ENCODE results near the gene SMC1A.

Gene SMC1A

DNA sequence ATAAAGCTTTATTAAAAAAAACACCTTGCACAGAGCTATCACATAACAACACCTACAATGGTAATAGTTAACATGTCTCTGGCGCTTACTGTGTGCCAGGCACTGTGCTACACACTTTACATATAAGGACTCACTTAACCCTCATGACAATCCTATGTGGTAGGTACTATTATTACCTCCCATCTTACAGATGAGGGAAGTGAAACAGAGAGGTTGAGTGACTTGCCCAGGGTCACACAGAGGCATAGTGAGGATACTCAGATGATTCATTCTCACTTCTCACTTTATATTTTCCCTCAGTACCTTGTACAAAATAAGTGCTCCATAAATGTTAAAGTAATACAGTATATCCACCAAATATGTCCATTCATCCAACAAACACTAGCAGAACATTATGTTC is 97.7 kb downstream of the SMC1A start:
- TF ChIP-seq, protein P1, sequence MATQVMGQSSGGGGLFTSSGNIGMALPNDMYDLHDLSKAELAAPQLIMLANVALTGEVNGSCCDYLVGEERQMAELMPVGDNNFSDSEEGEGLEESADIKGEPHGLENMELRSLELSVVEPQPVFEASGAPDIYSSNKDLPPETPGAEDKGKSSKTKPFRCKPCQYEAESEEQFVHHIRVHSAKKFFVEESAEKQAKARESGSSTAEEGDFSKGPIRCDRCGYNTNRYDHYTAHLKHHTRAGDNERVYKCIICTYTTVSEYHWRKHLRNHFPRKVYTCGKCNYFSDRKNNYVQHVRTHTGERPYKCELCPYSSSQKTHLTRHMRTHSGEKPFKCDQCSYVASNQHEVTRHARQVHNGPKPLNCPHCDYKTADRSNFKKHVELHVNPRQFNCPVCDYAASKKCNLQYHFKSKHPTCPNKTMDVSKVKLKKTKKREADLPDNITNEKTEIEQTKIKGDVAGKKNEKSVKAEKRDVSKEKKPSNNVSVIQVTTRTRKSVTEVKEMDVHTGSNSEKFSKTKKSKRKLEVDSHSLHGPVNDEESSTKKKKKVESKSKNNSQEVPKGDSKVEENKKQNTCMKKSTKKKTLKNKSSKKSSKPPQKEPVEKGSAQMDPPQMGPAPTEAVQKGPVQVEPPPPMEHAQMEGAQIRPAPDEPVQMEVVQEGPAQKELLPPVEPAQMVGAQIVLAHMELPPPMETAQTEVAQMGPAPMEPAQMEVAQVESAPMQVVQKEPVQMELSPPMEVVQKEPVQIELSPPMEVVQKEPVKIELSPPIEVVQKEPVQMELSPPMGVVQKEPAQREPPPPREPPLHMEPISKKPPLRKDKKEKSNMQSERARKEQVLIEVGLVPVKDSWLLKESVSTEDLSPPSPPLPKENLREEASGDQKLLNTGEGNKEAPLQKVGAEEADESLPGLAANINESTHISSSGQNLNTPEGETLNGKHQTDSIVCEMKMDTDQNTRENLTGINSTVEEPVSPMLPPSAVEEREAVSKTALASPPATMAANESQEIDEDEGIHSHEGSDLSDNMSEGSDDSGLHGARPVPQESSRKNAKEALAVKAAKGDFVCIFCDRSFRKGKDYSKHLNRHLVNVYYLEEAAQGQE (IDR thresholded peaks at IDR 0.05; ENCODE audit: insufficient read depth in 1 of 2, low read depth in 2 of 2, low read length in 2 of 2) = no peak
- TF ChIP-seq TAF1 (IDR thresholded peaks at IDR 0.05; ENCODE audit: borderline replicate concordance, insufficient read depth, low read length) = no peak
- no peak for TF ChIP-seq SIN3A (IDR thresholded peaks at IDR 0.05; ENCODE audit: borderline replicate concordance, insufficient read depth, low read length)

All from PFSK-1 (cell line).